Osteocyte (in vitro differentiated cells): ENCODE data around the gene TATDN3. TPM values are rescaled to one million over a fixed set of nuclear protein-coding genes. Genes with fewer than 3 reads are reported as not detected.

ENCODE experiments used
- DNase-seq: peaks from one replicate; pipeline ENCODE4 v3.0.0; 2021; ENCODE audit warnings: mixed read lengths; ENCODE audit not compliant: unreplicated experiment; ENCODE audit errors: extremely low spot score
- H3K27ac Mint-ChIP-seq: one replicate; pipeline ENCODE4 v1.8.0; 2021; ENCODE audit warnings: mild to moderate bottlenecking, mixed read lengths; ENCODE audit not compliant: unreplicated experiment
- H3K27me3 Mint-ChIP-seq: one replicate; pipeline ENCODE4 v1.8.0; 2021; ENCODE audit warnings: mixed read lengths; ENCODE audit not compliant: unreplicated experiment
- H3K36me3 Mint-ChIP-seq: one replicate; pipeline ENCODE4 v1.8.0; 2021; ENCODE audit warnings: mixed read lengths; ENCODE audit not compliant: unreplicated experiment
- H3K4me1 Mint-ChIP-seq: one replicate; pipeline ENCODE4 v1.8.0; 2021; ENCODE audit warnings: mixed read lengths; ENCODE audit not compliant: unreplicated experiment
- H3K4me3 Mint-ChIP-seq: one replicate; pipeline ENCODE4 v1.8.0; 2021; ENCODE audit warnings: mild to moderate bottlenecking, moderate library complexity, mixed read lengths; ENCODE audit not compliant: unreplicated experiment
- H3K9me3 Mint-ChIP-seq: one replicate; pipeline ENCODE4 v1.8.0; 2021; ENCODE audit warnings: mixed read lengths; ENCODE audit not compliant: unreplicated experiment
- CTCF ChIP-seq: fragments of 200-600 bp; sonication (generic); IDR thresholded peaks from 2 replicates; pipeline ENCODE4 v1.5.0; 2021; ENCODE audit warnings: antibody characterized with exemption, mild to moderate bottlenecking, moderate library complexity
- total RNA-seq: library from RNA; stranded (reverse); gene quantifications from 2 replicates; pipeline ENCODE4 v1.2.1, GENCODE V29; 2021

Gene TATDN3
- total RNA-seq, 1 donor from 2014 or later = 15.6 TPM

GRCh38 chr1:212769459-212770167 lies 22.1 kb upstream of the TATDN3 start:
- Mint-ChIP-seq H3K27me3 (no peaks in the 10 kb centered on the region), H3K4me3 (no peak overlapping the region), H3K9me3 (peaks cover 39% of the 10 kb centered on the region), H3K4me1 (peaks cover 3% of the 10 kb centered on the region), H3K27ac (no peak overlapping the region), H3K36me3 (peaks cover 60% of the 10 kb centered on the region)
- no peak for DNase-seq
- TF ChIP-seq CTCF = no peak

GRCh38 chr1:212771341-212771740 lies 20.4 kb upstream of the TATDN3 start:
- TF ChIP-seq CTCF = no peak
- Mint-ChIP-seq H3K27ac (no peak overlapping the region), H3K4me1 (peaks cover 4% of the 10 kb centered on the region), H3K9me3 (peaks cover 39% of the 10 kb centered on the region), H3K4me3 (no peak overlapping the region), H3K36me3 (peaks cover 55% of the 10 kb centered on the region), H3K27me3 (no peaks in the 10 kb centered on the region)
- DNase-seq = no peak

- H3K9me3 Mint-ChIP-seq = peaks cover 25% of the 10 kb centered on the region
- TF ChIP-seq CTCF = no peak
- DNase-seq = no peak
- peaks cover 4% of the 10 kb centered on the region for H3K4me1 Mint-ChIP-seq
- H3K36me3 Mint-ChIP-seq = peaks cover 40% of the 10 kb centered on the region
- H3K4me3 Mint-ChIP-seq = no peak overlapping the region
- H3K27me3 Mint-ChIP-seq = no peaks in the 10 kb centered on the region
- H3K27ac Mint-ChIP-seq = no peak overlapping the region
Measured at GRCh38 chr1:212773011-212773410, 18.7 kb upstream of the TATDN3 start.

GRCh38 chr1:212774584-212774983 lies 17.1 kb upstream of the TATDN3 start:
- Mint-ChIP-seq H3K27ac (peak overlapping the region; percentile 11), H3K27me3 (no peaks in the 10 kb centered on the region), H3K36me3 (peaks cover 26% of the 10 kb centered on the region), H3K4me1 (peaks cover 4% of the 10 kb centered on the region), H3K4me3 (no peak overlapping the region), H3K9me3 (peaks cover 12% of the 10 kb centered on the region)
- TF ChIP-seq CTCF = no peak
- DNase-seq = no peak

GRCh38 chr1:212775241-212775640 lies 16.5 kb upstream of the TATDN3 start:
- Mint-ChIP-seq H3K36me3 (peaks cover 20% of the 10 kb centered on the region), H3K27ac (no peak overlapping the region), H3K4me1 (peaks cover 4% of the 10 kb centered on the region), H3K4me3 (no peak overlapping the region), H3K9me3 (peaks cover 6% of the 10 kb centered on the region), H3K27me3 (no peaks in the 10 kb centered on the region)
- TF ChIP-seq CTCF = no peak
- no peak for DNase-seq
